ENCODE measurements around the gene EIF4E1B. TPM values are rescaled to one million over a fixed set of nuclear protein-coding genes. Genes with fewer than 3 reads are reported as not detected.

EIF4E1B gene
- total and polyA plus RNA-seq, 12 donors: not detected

DNA sequence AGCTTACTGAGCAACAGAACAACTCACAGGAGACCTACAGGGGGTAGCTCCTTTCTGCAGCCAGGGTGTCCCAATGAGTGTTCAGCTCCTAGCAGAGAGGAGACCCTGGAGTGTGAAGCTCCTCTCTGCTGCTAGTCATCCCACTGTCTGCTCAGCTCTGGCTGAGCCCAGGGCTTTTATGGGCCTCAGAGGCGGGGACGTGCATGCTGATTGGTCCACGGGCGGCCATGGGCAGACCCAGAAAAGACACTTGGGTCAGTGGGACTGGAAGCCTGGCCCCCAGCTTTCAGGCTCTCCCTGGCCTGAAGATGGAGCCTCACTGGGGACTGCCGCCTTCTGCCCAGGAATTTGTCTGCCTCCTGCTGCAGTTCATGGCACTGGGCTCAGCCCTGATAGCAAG, 57.4 kb downstream of the EIF4E1B start:
- WGBS, 2 donors: 91 to 92% methylated on average over 5 of the region's 5 CpGs
- H3K27me3 ChIP-seq: peaks cover 0 to 63% (median 32%) of the 10 kb centered on the region in 7 donors

GRCh38 chr5:176690911-176691310, 60.4 kb downstream of the EIF4E1B start:
- no peak overlapping the region for H3K27ac ChIP-seq
- H3K4me1 ChIP-seq: peaks cover 0 to 18% (median 6%) of the 10 kb centered on the region in 9 donors
- H3K27me3 ChIP-seq: peaks cover 0 to 71% (median 54%) of the 10 kb centered on the region in 7 donors
- intact Hi-C loops (cut with DNase I): no loop called here
- DNase-seq (no peak), ATAC-seq (no peak)
- H3K9me3 ChIP-seq: peaks cover 0 to 5% (median 0%) of the 10 kb centered on the region in 11 donors
- no peaks in the 10 kb centered on the region for H3K36me3 ChIP-seq
- H3K4me3 ChIP-seq: no peak overlapping the region
- 91 to 92% methylated on average over 7 of the region's 7 CpGs for WGBS, 2 donors
- no peak for TF ChIP-seq CTCF (IDR thresholded peaks at IDR 0.05)

More for the DNA sequence above, 57.4 kb downstream of the EIF4E1B start:
- no peaks in the 10 kb centered on the region for H3K36me3 ChIP-seq
- peaks cover 0 to 19% (median 5%) of the 10 kb centered on the region in 11 donors for H3K9me3 ChIP-seq
- intact Hi-C loops (cut with DNase I): no loop called here
- no peak for ATAC-seq
- DNase-seq: no peak
- no peak overlapping the region for H3K27ac ChIP-seq
- TF ChIP-seq CTCF (IDR thresholded peaks at IDR 0.05): no peak
- no peak overlapping the region for H3K4me3 ChIP-seq
- H3K4me1 ChIP-seq: peaks cover 0 to 3% (median under 1%) of the 10 kb centered on the region in 9 donors

GRCh38 chr5:176691524-176691923, 61.0 kb downstream of the EIF4E1B start:
- H3K36me3 ChIP-seq: no peaks in the 10 kb centered on the region
- peaks cover 0 to 5% (median 0%) of the 10 kb centered on the region in 11 donors for H3K9me3 ChIP-seq
- intact Hi-C loops (cut with DNase I): no loop called here
- 88 to 94% methylated on average over 1 of the region's 1 CpG for WGBS, 2 donors
- ATAC-seq (no peak), DNase-seq (no peak)
- H3K4me1 ChIP-seq: peaks cover 0 to 18% (median 6%) of the 10 kb centered on the region in 9 donors
- no peak overlapping the region for H3K4me3 ChIP-seq
- H3K27ac ChIP-seq: no peak overlapping the region
- no peak for TF ChIP-seq CTCF (IDR thresholded peaks at IDR 0.05)
- peaks cover 0 to 77% (median 60%) of the 10 kb centered on the region in 7 donors for H3K27me3 ChIP-seq

DNA sequence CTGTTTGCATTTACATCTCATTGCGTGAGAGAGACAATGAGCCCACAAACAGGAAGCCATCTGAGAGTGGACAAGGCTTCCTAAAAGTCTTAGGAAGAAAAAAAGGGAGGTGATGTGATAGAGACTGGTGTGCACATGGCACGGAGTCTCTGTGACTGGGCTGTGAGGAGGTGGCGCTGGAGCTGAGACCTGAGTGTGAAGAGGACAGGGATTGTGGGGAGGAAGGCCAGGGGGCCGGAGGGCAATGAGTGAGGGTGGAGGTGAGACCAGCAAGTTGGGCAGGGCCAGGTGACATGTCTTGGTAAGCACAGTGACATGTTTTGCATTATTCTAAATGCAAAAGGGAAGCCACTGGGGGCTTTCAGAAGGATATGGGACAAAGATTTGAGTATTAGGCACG, 61.9 kb downstream of the EIF4E1B start:
- Histone ChIP-seq H3K27me3 (peaks cover 0 to 84% (median 68%) of the 10 kb centered on the region in 7 donors), H3K9me3 (peaks cover 0 to 5% (median 0%) of the 10 kb centered on the region in 11 donors), H3K4me1 (peaks cover 0 to 18% (median 6%) of the 10 kb centered on the region in 9 donors), H3K4me3 (no peak overlapping the region), H3K36me3 (no peaks in the 10 kb centered on the region), H3K27ac (no peak overlapping the region)
- intact Hi-C loops (cut with DNase I): no loop called here
- DNase-seq: no peak
- 53 to 77% methylated on average over 5 of the region's 5 CpGs for WGBS, 2 donors
- no peak for TF ChIP-seq CTCF (IDR thresholded peaks at IDR 0.05)
- ATAC-seq: no peak

Data from heart right ventricle (tissue), 16 donors.